ENCODE measurements around the gene SLC15A1. TPM values are rescaled to one million over a fixed set of nuclear protein-coding genes. Genes with fewer than 3 reads are reported as not detected.
A peak's percentile ranks its signal among the peaks of the same experiment; 100 is the strongest.
"Not testable (repeated sequence)": the region's sequence is repeated elsewhere in the genome, so short reads cannot be mapped to it uniquely, and the experiment has no call there.

The SLC15A1 gene
- total RNA-seq, 1 experiment from 2014 or later = not detected

GRCh38 chr13:98754468-98754867 lies 2.0 kb upstream of the SLC15A1 start:
- DNase-seq (ENCODE audit: low spot score) = not testable (repeated sequence)

- DNase-seq (ENCODE audit: low spot score) = no peak
Observed at GRCh38 chr13:98751861-98752466, 508 bp downstream of the SLC15A1 start.

- DNase-seq (ENCODE audit: low spot score) = peak; percentile 60
Observed at GRCh38 chr13:98751367-98751782, 1.1 kb downstream of the SLC15A1 start.

- no peak for DNase-seq (ENCODE audit: low spot score)
Observed at GRCh38 chr13:98749501-98749900, 3.0 kb downstream of the SLC15A1 start.

GRCh38 chr13:98746968-98747367 lies 5.5 kb downstream of the SLC15A1 start:
- DNase-seq (ENCODE audit: low spot score) = peak; percentile 44

- DNase-seq (ENCODE audit: low spot score) = no peak
Observed at GRCh38 chr13:98743377-98743776, 9.1 kb downstream of the SLC15A1 start.

GRCh38 chr13:98742961-98743360 lies 9.5 kb downstream of the SLC15A1 start:
- DNase-seq (ENCODE audit: low spot score) = no peak

GRCh38 chr13:98741741-98742435 lies 10.6 kb downstream of the SLC15A1 start:
- no peak for DNase-seq (ENCODE audit: low spot score)

- no peak for DNase-seq (ENCODE audit: low spot score)
Observed at GRCh38 chr13:98740131-98740530, 12.3 kb downstream of the SLC15A1 start.

GRCh38 chr13:98738993-98739392 lies 13.5 kb downstream of the SLC15A1 start:
- no peak for DNase-seq (ENCODE audit: low spot score)

- no peak for DNase-seq (ENCODE audit: low spot score)
Observed at GRCh38 chr13:98738213-98738612, 14.3 kb downstream of the SLC15A1 start.

- no peak for DNase-seq (ENCODE audit: low spot score)
Observed at GRCh38 chr13:98731925-98732324, 20.5 kb downstream of the SLC15A1 start.

GRCh38 chr13:98731038-98731437 lies 21.4 kb downstream of the SLC15A1 start:
- DNase-seq (ENCODE audit: low spot score) = no peak

GRCh38 chr13:98730441-98730840 lies 22.0 kb downstream of the SLC15A1 start:
- no peak for DNase-seq (ENCODE audit: low spot score)

- DNase-seq (ENCODE audit: low spot score) = no peak
Observed at GRCh38 chr13:98729658-98730057, 22.8 kb downstream of the SLC15A1 start.

GRCh38 chr13:98722958-98723357 lies 29.5 kb downstream of the SLC15A1 start:
- no peak for DNase-seq (ENCODE audit: low spot score)

GRCh38 chr13:98721825-98722510 lies 30.5 kb downstream of the SLC15A1 start:
- no peak for DNase-seq (ENCODE audit: low spot score)

GRCh38 chr13:98719527-98720250 lies 32.8 kb downstream of the SLC15A1 start:
- no peak for DNase-seq (ENCODE audit: low spot score)

- DNase-seq (ENCODE audit: low spot score) = no peak
Observed at GRCh38 chr13:98717891-98718290, 34.6 kb downstream of the SLC15A1 start.

- no peak for DNase-seq (ENCODE audit: low spot score)
Observed at GRCh38 chr13:98717256-98717655, 35.2 kb downstream of the SLC15A1 start.

- no peak for DNase-seq (ENCODE audit: low spot score)
Observed at GRCh38 chr13:98710521-98710920, 42.0 kb downstream of the SLC15A1 start.
